Epithelial cell of proximal tubule (primary cell): ENCODE measurements around the gene KCNAB1. TPM values are rescaled to one million over a fixed set of nuclear protein-coding genes. Genes with fewer than 3 reads are reported as not detected.

ENCODE experiments used
- DNase-seq: peaks from one replicate; pipeline ENCODE4 v3.0.0-alpha.2; 2011; ENCODE audit warnings: low read depth
- H3K4me3 ChIP-seq: 2 replicates; pipeline ENCODE4 v1.5.1; 2011; ENCODE audit warnings: low read depth, mild to moderate bottlenecking, low read length
- CTCF ChIP-seq: conservative IDR thresholded peaks from 2 replicates; pipeline ENCODE4 v1.5.1; 2012; ENCODE audit warnings: low read depth, mild to moderate bottlenecking, low read length
- total RNA-seq: library from RNA; depleted of rRNA; stranded (reverse); fragments of >200 nt; gene quantifications from 2 replicates; pipeline ENCODE4 v1.2.3, GENCODE V29; 2015

Gene KCNAB1
- total RNA-seq, 1 donor from 2014 or later: not detected

- TF ChIP-seq CTCF: no peak
- no peak for DNase-seq
- H3K4me3 ChIP-seq: no peak overlapping the region
Observed at GRCh38 chr3:156551746-156552145, 431.4 kb downstream of the KCNAB1 start.

- no peak for TF ChIP-seq CTCF
- DNase-seq: no peak
- H3K4me3 ChIP-seq: peak overlapping the region; percentile 93
Observed at GRCh38 chr3:156552973-156553372, 432.6 kb downstream of the KCNAB1 start.

GRCh38 chr3:156553705-156554356 is 433.5 kb downstream of the KCNAB1 start:
- H3K4me3 ChIP-seq: peak overlapping the region; percentile 93
- DNase-seq: no peak
- TF ChIP-seq CTCF: no peak

- H3K4me3 ChIP-seq: peak overlapping the region; percentile 93
- TF ChIP-seq CTCF: no peak
- DNase-seq: no peak
Observed at GRCh38 chr3:156554515-156554841, 434.1 kb downstream of the KCNAB1 start.

GRCh38 chr3:156554842-156555687 is 434.7 kb downstream of the KCNAB1 start, which contains the start of gene SSR3:
Gene SSR3 (minus strand): TSS chr3:156555117. CDS start chr3:156555089, 28 bp downstream.
- DNase-seq: peak; percentile 95
- H3K4me3 ChIP-seq: peak within 1 kb of the TSS; percentile 93
- no peak for TF ChIP-seq CTCF

- H3K4me3 ChIP-seq: no peak overlapping the region
Observed at GRCh38 chr3:156558389-156558788, 438.0 kb downstream of the KCNAB1 start.

More at GRCh38 chr3:156558389-156558788, 438.0 kb downstream of the KCNAB1 start:
- no peak for DNase-seq
- TF ChIP-seq CTCF: no peak
